SK-N-SH (cell line): ENCODE results near the gene RPL11. TPM values are rescaled to one million over a fixed set of nuclear protein-coding genes. Genes with fewer than 3 reads are reported as not detected.

Source experiments
- CTCF ChIA-PET: fragments of 300-600, 350-600 bp; formaldehyde crosslinking; extraction: SDS; loops from one replicate; lab custom pipeline; 2021; lab: Yijun Ruan, JAX
- POLR2A ChIA-PET: fragments of 350-600 bp; sonication (Branson Sonifier 250); formaldehyde crosslinking; extraction: SDS; loops from one replicate; lab custom pipeline; 2020; ENCODE audit warnings: antibody characterized with exemption, inconsistent platforms; lab: Yijun Ruan, JAX
- DNase-seq: peaks from one replicate; pipeline ENCODE4 v3.0.0; 2012
- H2AFZ ChIP-seq: fragments of 200-600 bp; sonication (generic); 2 replicates; pipeline ENCODE4 v1.8.1; 2016; ENCODE audit warnings: antibody characterized with exemption, mild to moderate bottlenecking, low read depth
- H3F3A ChIP-seq: fragments of 200-600 bp; sonication (generic); replicated peaks from 2 replicates; pipeline ENCODE3; 2016; ENCODE audit warnings: antibody characterized with exemption, mild to moderate bottlenecking; ENCODE audit not compliant: insufficient read depth
- H3K27ac ChIP-seq, 2 experiments: fragments of 200-500 bp in 1 of 2; fragments of 200-600 bp in 1 of 2; sonication (Bioruptor generic) in 1 of 2; sonication (generic), shearing (Covaris generic) in 1 of 2; 2 replicates each; pipeline versions ENCODE4 v1.5.1 to v1.6.1; 2014 to 2016; ENCODE audit warnings: low read depth in 2 of 2, inconsistent platforms in 1 of 2, low read length in 1 of 2, mild to moderate bottlenecking in 1 of 2, mixed read lengths in 1 of 2
- H3K27me3 ChIP-seq: fragments of 200-600 bp; sonication (generic), shearing (Covaris generic); 2 replicates; pipeline ENCODE4 v1.6.1; 2016; ENCODE audit warnings: mixed run types; ENCODE audit not compliant: insufficient read depth
- H3K36me3 ChIP-seq, 2 experiments: fragments of 200-500 bp in 1 of 2; fragments of 200-600 bp in 1 of 2; sonication (Bioruptor generic) in 1 of 2; sonication (generic) in 1 of 2; replicated peaks in 1 of 2; 2 replicates each; pipeline versions ENCODE3 to v1.5.1; 2014 to 2016; ENCODE audit warnings: low read length in 1 of 2, mild to moderate bottlenecking in 1 of 2; ENCODE audit not compliant: insufficient read depth in 2 of 2, control insufficient read depth in 1 of 2
- H3K4me1 ChIP-seq, 2 experiments: fragments of 200-500 bp in 1 of 2; fragments of 200-600 bp in 1 of 2; sonication (Bioruptor generic) in 1 of 2; sonication (generic), shearing (Covaris generic) in 1 of 2; 2 replicates each; pipeline versions ENCODE4 v1.5.1 to v1.6.1; 2014 to 2016; ENCODE audit warnings: low read depth in 1 of 2, low read length in 1 of 2, mixed run types in 1 of 2; ENCODE audit not compliant: insufficient read depth in 2 of 2, control insufficient read depth in 1 of 2
- H3K4me2 ChIP-seq: fragments of 200-600 bp; sonication (generic), shearing (Covaris generic); 2 replicates; pipeline ENCODE4 v1.6.1; 2017; ENCODE audit warnings: mixed run types
- H3K4me3 ChIP-seq, 2 experiments: fragments of 200-500 bp in 1 of 2; fragments of 200-600 bp in 1 of 2; sonication (Bioruptor generic) in 1 of 2; sonication (generic), shearing (Covaris generic) in 1 of 2; 2 replicates each; pipeline versions ENCODE4 v1.5.1 to v1.8.1; 2014 to 2016; ENCODE audit warnings: low read depth in 2 of 2, inconsistent platforms in 1 of 2, low read length in 1 of 2, mild to moderate bottlenecking in 1 of 2, mixed read lengths in 1 of 2, moderate library complexity in 1 of 2
- H3K79me2 ChIP-seq: fragments of 200-600 bp; sonication (generic); 2 replicates; pipeline ENCODE4 v1.8.1; 2017; ENCODE audit warnings: mild to moderate bottlenecking; ENCODE audit not compliant: insufficient read depth
- H3K9ac ChIP-seq: fragments of 200-600 bp; sonication (generic); 2 replicates; pipeline ENCODE4 v1.6.1; 2017; ENCODE audit warnings: mixed run types
- H3K9me2 ChIP-seq: fragments of 200-600 bp; sonication (generic); 2 replicates; pipeline ENCODE4 v1.6.1; 2017; ENCODE audit warnings: mixed run types
- H3K9me3 ChIP-seq: fragments of 200-600 bp; sonication (generic); 2 replicates; pipeline ENCODE4 v1.6.1; 2017; ENCODE audit warnings: mixed run types, mild to moderate bottlenecking, moderate library complexity
- H4K20me1 ChIP-seq: fragments of 200-600 bp; sonication (generic); 2 replicates; pipeline ENCODE4 v1.6.1; 2017; ENCODE audit warnings: mild to moderate bottlenecking, mixed run types; ENCODE audit not compliant: insufficient read depth
- ELF1 ChIP-seq: IDR thresholded peaks from 2 replicates; pipeline ENCODE4 v1.4.0; 2012
- EP300 ChIP-seq, 2 experiments: IDR thresholded peaks; 2 replicates each; pipeline versions ENCODE4 v1.4.0 to v1.6.1; 2012; ENCODE audit warnings: borderline replicate concordance in 1 of 2, low read depth in 1 of 2, low read length in 1 of 2
- EZH2phosphoT487 ChIP-seq: fragments of 200-600 bp; sonication (generic); IDR thresholded peaks from 2 replicates; pipeline ENCODE4 v1.6.1; 2017; ENCODE audit warnings: low read depth, mixed run types, mild to moderate bottlenecking, antibody characterized with exemption, moderate library complexity, borderline replicate concordance
- FOSL2 ChIP-seq: IDR thresholded peaks from 2 replicates; pipeline ENCODE4 v1.4.0; 2012; ENCODE audit warnings: low read depth, mild to moderate bottlenecking, moderate library complexity, borderline replicate concordance
- GABPA ChIP-seq: IDR thresholded peaks from 2 replicates; pipeline ENCODE4 v1.4.0; 2012; ENCODE audit warnings: low read depth, mild to moderate bottlenecking
- GATA2 ChIP-seq: sonication (generic); formaldehyde crosslinking; IDR thresholded peaks from 2 replicates; pipeline ENCODE4 v1.5.0; 2020; ENCODE audit warnings: mild to moderate bottlenecking, missing genetic modification reagents
- MEF2A ChIP-seq: IDR thresholded peaks from 2 replicates; pipeline ENCODE4 v1.4.0; 2012; ENCODE audit warnings: low read depth, borderline replicate concordance
- NFIC ChIP-seq: IDR thresholded peaks from 2 replicates; pipeline ENCODE4 v1.4.0; 2012; ENCODE audit warnings: borderline replicate concordance
- POLR2AphosphoS5 ChIP-seq: IDR thresholded peaks from 2 replicates; pipeline ENCODE4 v1.6.1; 2012; ENCODE audit warnings: low read depth, low read length
- RAD21 ChIP-seq: IDR thresholded peaks from 2 replicates; pipeline ENCODE4 v1.6.1; 2012; ENCODE audit warnings: mild to moderate bottlenecking, low read length
- RCOR1 ChIP-seq: fragments of 150-350 bp; IDR thresholded peaks from 2 replicates; pipeline ENCODE4 v1.6.1; 2017; ENCODE audit warnings: antibody characterized with exemption, low read length
- RFX5 ChIP-seq: IDR thresholded peaks from 2 replicates; pipeline ENCODE4 v1.6.1; 2012; ENCODE audit warnings: mild to moderate bottlenecking, improper control_type of control experiment, low read length
- RXRA ChIP-seq: IDR thresholded peaks from 2 replicates; pipeline ENCODE4 v1.4.0; 2012; ENCODE audit warnings: low read depth, mild to moderate bottlenecking, borderline replicate concordance
- SIN3A ChIP-seq: IDR thresholded peaks from 2 replicates; pipeline ENCODE4 v1.6.1; 2012; ENCODE audit warnings: low read depth, mild to moderate bottlenecking, low read length, moderate library complexity, borderline replicate concordance
- SMC3 ChIP-seq: IDR thresholded peaks from 2 replicates; pipeline ENCODE4 v1.6.1; 2012; ENCODE audit warnings: low read depth, low read length, improper control_type of control experiment
- WGBS: methylation state at CpG from one replicate; pipeline ENCODE4 v1.1.6; 2017; ENCODE audit warnings: low lambda C conversion rate; 5-methylcytosine and 5-hydroxymethylcytosine counted together
- polyA plus RNA-seq, 3 experiments: library from polyadenylated mRNA; depleted of rRNA; stranded (reverse); fragments of >200 nt; gene quantifications; 2 replicates each; pipeline ENCODE4 v1.2.3, GENCODE V29; 2012
- TF ChIP-seq, protein P1 (sequence below): fragments of 150-350 bp; IDR thresholded peaks from 2 replicates; pipeline ENCODE4 v1.6.1; 2017; ENCODE audit warnings: antibody characterized with exemption, low read length, low read depth, borderline replicate concordance
- TF ChIP-seq, protein P2 (sequence below): IDR thresholded peaks from 2 replicates; pipeline ENCODE4 v1.6.1; 2012; ENCODE audit warnings: mild to moderate bottlenecking, low read depth, low read length, moderate library complexity
- TF ChIP-seq, protein P3 (sequence below): IDR thresholded peaks from 2 replicates; pipeline ENCODE4 v1.4.0; 2012; ENCODE audit warnings: low read depth, borderline replicate concordance

RPL11 gene
- polyA plus RNA-seq, 1 of the 3 experiments (the other 2 are of a cell fraction): 2,255 TPM

- TF ChIP-seq SIN3A: no peak
- no peak for TF ChIP-seq MEF2A
- TF ChIP-seq EZH2phosphoT487: no peak
- TF ChIP-seq GABPA: no peak
- TF ChIP-seq RFX5: no peak
- no peak for TF ChIP-seq RCOR1
- TF ChIP-seq GATA2 (CRISPR knock-in tag): no peak
- TF ChIP-seq ELF1: no peak
- TF ChIP-seq, protein P1, sequence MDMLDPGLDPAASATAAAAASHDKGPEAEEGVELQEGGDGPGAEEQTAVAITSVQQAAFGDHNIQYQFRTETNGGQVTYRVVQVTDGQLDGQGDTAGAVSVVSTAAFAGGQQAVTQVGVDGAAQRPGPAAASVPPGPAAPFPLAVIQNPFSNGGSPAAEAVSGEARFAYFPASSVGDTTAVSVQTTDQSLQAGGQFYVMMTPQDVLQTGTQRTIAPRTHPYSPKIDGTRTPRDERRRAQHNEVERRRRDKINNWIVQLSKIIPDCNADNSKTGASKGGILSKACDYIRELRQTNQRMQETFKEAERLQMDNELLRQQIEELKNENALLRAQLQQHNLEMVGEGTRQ: no peak
- TF ChIP-seq EP300 (IDR thresholded peaks at IDR 0.05; ENCODE audit: borderline replicate concordance in 1 of 2, low read depth in 1 of 2, low read length in 1 of 2): no peak
- TF ChIP-seq, protein P2, sequence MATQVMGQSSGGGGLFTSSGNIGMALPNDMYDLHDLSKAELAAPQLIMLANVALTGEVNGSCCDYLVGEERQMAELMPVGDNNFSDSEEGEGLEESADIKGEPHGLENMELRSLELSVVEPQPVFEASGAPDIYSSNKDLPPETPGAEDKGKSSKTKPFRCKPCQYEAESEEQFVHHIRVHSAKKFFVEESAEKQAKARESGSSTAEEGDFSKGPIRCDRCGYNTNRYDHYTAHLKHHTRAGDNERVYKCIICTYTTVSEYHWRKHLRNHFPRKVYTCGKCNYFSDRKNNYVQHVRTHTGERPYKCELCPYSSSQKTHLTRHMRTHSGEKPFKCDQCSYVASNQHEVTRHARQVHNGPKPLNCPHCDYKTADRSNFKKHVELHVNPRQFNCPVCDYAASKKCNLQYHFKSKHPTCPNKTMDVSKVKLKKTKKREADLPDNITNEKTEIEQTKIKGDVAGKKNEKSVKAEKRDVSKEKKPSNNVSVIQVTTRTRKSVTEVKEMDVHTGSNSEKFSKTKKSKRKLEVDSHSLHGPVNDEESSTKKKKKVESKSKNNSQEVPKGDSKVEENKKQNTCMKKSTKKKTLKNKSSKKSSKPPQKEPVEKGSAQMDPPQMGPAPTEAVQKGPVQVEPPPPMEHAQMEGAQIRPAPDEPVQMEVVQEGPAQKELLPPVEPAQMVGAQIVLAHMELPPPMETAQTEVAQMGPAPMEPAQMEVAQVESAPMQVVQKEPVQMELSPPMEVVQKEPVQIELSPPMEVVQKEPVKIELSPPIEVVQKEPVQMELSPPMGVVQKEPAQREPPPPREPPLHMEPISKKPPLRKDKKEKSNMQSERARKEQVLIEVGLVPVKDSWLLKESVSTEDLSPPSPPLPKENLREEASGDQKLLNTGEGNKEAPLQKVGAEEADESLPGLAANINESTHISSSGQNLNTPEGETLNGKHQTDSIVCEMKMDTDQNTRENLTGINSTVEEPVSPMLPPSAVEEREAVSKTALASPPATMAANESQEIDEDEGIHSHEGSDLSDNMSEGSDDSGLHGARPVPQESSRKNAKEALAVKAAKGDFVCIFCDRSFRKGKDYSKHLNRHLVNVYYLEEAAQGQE: no peak
- TF ChIP-seq, protein P3, sequence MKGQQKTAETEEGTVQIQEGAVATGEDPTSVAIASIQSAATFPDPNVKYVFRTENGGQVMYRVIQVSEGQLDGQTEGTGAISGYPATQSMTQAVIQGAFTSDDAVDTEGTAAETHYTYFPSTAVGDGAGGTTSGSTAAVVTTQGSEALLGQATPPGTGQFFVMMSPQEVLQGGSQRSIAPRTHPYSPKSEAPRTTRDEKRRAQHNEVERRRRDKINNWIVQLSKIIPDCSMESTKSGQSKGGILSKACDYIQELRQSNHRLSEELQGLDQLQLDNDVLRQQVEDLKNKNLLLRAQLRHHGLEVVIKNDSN: no peak
- Histone ChIP-seq H3K36me3 (no peaks in the 10 kb centered on the region), H3F3A (no peaks in the 10 kb centered on the region), H2AFZ (no peak overlapping the region), H4K20me1 (no peaks in the 10 kb centered on the region), H3K27ac (no peak overlapping the region), H3K27me3 (no peaks in the 10 kb centered on the region), H3K79me2 (no peaks in the 10 kb centered on the region), H3K9me2 (no peaks in the 10 kb centered on the region), H3K9ac (no peak overlapping the region), H3K4me2 (no peak overlapping the region), H3K4me3 (no peak overlapping the region), H3K9me3 (no peaks in the 10 kb centered on the region), H3K4me1 (peaks cover 0 to 13% of the 10 kb centered on the region in 2 experiments; a peak in 1 of 4 replicates)
- 82% methylated on average over 5 of the region's 5 CpGs for WGBS
- no peak for DNase-seq
- CTCF ChIA-PET: interaction anchor here (0.9 to 11.3 kb wide), 8 partner anchors 8 to 148 kb away, joined by 3 to 128 read pairs (median 10); no protein-coding TSS in a partner anchor
- POLR2A ChIA-PET: interaction anchor here (1.1 kb wide), 1 partner anchor 84 kb away, joined by 3 read pairs; no protein-coding TSS in a partner anchor
Observed at GRCh38 chr1:23644555-23644866, 47.1 kb upstream of the RPL11 start.

DNA sequence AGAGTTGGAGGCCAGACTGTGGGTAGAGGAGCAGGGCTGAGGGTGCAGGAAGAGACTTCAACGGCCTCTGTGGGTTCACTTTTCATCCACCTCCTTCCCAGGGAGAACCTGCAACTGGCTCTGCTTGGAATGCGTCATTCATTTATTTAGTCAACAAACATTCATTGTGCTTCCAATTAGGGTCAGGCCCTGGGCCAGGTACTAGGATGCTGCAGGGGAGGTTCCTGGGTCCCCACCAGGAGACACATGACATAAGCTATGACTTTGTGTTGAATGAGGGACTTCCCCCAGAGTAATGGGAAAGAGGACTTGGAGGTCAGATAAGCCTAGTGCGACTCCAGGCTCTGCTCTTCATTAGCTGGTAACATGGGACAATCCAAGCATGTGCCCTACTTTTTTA lies 46.3 kb upstream of the RPL11 start:
- Histone ChIP-seq H2AFZ (no peak overlapping the region), H3K9me3 (no peaks in the 10 kb centered on the region), H3K4me3 (no peak overlapping the region), H4K20me1 (no peaks in the 10 kb centered on the region), H3K9ac (no peak overlapping the region), H3K27ac (no peak overlapping the region), H3K27me3 (no peaks in the 10 kb centered on the region), H3K4me2 (no peak overlapping the region), H3K36me3 (no peaks in the 10 kb centered on the region), H3K9me2 (no peaks in the 10 kb centered on the region), H3K79me2 (no peaks in the 10 kb centered on the region), H3F3A (no peaks in the 10 kb centered on the region), H3K4me1 (peaks cover 0 to 7% of the 10 kb centered on the region in 2 experiments; a peak in 1 of 4 replicates)
- POLR2A ChIA-PET: no interaction called here
- 84% methylated on average over 3 of the region's 3 CpGs for WGBS
- CTCF ChIA-PET: interaction anchor here (0.9 to 11.3 kb wide), 6 partner anchors 9 to 148 kb away, joined by 3 to 128 read pairs (median 8); no protein-coding TSS in a partner anchor
- DNase-seq: no peak
- TF ChIP-seq POLR2AphosphoS5 (no peak), RXRA (no peak), FOSL2 (no peak), NFIC (no peak), SMC3 (no peak), EP300 (IDR thresholded peaks at IDR 0.05; ENCODE audit: borderline replicate concordance in 1 of 2, low read depth in 1 of 2, low read length in 1 of 2) (no peak), SIN3A (no peak), RAD21 (no peak), MEF2A (no peak)
- TF ChIP-seq, protein P1: no peak
- TF ChIP-seq, protein P3: no peak
